H4 (cell line): ENCODE measurements around the gene TUBB3. TPM values are rescaled to one million over a fixed set of nuclear protein-coding genes. Genes with fewer than 3 reads are reported as not detected.
"Not testable (repeated sequence)": the region's sequence is repeated elsewhere in the genome, so short reads cannot be mapped to it uniquely, and the experiment has no call there.

Source experiments
- DNase-seq: peaks from one replicate; pipeline ENCODE4 v3.0.0-alpha.2; 2015; ENCODE audit warnings: low spot score
- total RNA-seq: library from RNA; depleted of rRNA; stranded (reverse); fragments of >200 nt; shearing (Covaris generic); gene quantifications from 2 replicates; pipeline ENCODE4 v1.2.3, GENCODE V29; 2014

Gene TUBB3
- total RNA-seq, 1 experiment from 2014 or later: 217 TPM

GRCh38 chr16:89900885-89901284 lies 22.3 kb upstream of the TUBB3 start:
- DNase-seq: no peak

- no peak for DNase-seq
Measured at GRCh38 chr16:89902980-89903379, 20.2 kb upstream of the TUBB3 start.

- DNase-seq: no peak
Measured at GRCh38 chr16:89903908-89904515, 19.1 kb upstream of the TUBB3 start.

DNA sequence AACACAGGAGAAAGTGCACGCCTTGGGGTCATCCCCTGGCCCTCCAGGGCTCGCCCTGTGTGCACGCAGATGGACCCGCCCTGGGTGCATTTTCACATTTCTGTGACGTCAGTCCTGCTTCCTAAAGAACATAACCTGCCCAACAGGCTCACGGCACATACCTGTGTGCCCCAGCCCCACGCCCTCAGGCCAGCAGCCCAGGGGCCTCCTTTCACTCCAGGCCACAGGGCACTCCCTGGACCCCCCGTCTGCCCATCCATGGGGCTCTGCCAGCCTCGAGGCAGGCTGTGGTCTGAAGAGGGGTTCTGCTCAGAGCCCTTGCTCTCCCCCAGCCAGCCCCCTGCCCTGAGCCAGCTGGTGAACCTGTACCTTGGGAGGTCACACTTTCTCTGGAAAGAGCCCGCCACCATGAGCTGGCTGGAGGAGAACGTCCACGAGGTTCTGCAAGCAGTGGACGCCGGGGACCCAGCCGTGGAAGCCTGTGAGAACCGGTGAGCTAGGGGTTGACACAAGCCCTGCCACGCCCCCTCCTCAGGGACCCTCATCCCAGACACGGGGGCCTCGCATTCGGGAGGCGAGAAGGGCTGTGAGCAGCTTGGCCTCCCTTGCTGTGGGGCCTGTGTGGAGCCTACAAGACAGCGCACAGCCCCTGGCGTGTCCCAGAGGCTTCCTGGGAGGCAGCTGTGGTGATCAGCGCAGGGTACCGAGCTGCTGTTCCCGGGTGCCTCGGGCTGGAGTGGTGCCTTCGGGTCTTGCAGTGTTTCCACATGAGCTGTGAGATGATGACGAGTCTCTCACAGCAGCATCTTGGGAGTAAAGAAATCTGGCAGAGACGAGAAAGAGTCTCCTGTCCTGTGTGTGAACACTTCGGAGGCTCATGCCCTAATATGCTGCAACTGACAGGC lies 18.3 kb upstream of the TUBB3 start:
- no peak for DNase-seq

GRCh38 chr16:89905511-89906139 lies 17.5 kb upstream of the TUBB3 start:
- no peak for DNase-seq

DNA sequence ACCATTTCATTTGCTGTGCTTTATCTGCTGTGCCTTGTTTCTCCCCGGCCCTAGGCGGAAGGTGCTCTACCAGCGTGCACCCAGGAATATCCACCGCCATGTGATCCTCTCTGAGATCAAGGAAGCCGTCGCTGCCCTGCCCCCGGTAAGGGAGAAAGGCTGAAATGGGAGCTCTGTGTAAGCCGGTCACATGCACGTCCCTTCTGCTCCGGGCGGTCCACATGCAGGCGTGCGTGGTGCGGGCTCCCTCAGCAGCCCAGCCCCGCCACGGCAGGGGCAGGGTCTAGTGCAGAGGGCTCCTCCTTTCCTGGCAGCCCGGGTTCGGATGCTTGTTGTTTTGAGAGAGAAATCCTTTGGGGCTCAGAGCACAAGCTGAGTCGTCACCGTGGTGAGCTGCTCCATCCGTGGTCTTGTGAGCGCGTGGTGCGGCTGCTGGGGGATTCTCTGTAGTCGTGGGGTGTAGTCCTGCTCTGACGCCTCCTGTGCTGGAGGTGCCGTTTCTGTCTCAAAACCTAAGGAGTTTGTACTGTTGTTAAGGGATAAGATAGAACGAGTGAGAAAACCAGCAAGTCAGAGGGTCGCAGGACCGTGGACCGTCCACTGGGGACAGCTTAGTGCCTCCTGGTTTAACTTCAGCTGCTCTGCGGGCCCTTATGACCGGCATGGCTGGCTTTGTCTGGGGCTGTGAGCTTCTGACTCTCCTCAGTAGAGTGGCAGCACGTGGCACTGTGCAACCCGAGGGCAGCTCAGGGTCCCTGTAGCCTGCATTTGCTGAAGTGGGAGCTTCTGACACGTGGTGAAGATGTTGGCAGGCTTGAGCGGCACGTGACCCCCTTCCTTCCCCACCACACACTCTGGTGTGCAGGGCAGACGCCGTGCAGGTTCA lies 16.8 kb upstream of the TUBB3 start:
- DNase-seq: no peak

GRCh38 chr16:89907055-89907814 lies 15.9 kb upstream of the TUBB3 start:
- no peak for DNase-seq

DNA sequence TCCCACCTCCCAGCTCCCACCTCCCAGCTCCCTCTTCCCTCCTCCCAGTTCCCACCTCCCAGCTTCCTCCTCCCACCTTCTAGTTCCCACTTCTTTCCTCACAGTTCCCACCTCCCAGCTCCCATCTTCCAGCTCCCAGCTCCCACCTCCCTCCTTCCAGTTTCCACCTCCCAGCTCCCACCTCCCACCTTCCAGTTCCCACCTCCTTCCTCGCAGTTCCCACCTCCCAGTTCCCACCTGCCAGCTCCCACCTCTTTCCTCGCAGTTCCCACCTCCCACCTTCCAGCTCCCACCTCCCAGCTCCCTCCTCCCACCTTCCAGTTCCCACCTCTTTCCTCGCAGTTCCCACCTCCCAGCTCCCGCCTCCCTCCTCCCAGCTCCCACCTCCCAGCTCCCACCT lies 14.9 kb upstream of the TUBB3 start:
- no peak for DNase-seq

DNA sequence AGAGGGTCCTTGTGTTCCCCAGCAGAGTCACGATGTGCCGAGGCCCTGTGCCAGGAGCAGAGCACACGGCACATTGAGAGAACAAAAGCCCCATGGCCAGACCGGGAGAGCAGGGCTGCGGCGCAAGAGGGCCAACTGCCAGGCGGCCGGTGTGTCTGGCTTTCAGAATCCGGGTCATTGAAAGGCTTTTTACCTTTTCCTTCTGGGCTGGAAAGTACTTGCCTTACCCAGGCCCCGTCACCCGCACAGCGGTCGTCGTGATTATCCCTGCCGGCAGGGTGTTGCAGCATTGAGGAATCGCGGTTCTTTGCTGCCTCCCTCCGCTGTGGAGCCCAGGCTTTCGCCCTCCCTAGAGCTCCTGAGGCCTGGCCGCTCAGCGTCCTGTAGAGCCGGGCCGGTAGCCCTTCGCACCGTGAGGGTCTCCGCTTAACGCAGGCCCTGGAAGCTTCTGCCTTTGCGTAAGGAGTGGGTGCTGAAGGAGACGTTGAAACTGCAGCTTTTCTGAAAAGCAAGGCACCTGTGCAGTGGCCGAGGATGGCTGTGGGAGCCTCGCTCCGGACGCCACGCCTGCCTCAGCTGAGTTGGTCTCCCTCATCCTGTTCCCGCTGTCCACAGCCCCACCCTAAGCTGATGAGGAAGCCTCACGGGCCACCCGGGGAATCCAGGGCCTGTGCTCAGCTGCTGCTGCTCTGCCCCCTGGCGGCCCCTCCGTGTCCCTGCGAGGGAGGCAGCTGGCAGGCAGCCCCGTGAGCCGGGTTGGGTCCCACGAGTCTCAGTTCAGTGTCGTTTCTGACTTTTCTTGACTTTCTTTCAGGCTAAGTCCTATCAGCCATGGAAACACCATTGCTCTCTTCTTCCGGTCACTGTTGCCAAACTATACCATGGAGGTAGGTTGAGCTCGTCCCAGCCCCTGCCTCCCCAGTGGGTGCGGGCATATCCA lies 13.1 kb upstream of the TUBB3 start:
- peak; percentile 61 for DNase-seq

DNA sequence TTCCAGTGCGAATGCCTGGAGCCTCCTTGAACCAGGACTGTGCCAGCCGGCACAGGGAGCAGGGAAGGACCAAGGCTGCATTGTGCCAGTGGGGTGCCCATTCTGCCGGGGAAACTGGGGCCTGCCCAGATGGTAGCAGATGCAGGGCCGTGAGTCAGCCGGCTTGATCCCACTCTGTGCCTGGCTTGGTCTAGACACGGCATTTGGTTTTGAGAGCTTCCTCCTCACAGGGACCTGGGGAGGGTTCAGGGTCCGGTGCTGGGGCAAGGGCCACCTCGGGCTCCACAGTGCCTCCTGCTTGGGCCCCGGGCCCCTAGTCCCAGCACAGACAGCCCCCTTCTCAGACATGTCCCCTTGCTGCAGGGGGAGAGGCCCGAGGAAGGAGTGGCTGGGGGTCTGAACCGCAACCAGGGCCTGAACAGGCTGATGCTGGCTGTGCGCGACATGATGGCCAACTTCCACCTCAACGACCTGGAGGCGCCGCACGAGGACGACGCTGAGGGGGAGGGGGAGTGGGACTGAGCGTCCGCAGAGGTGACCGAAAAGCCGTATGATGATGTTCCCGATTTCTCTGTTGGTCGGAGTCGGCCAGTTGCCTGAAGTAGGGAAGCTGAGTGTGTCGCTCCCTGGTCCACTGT lies 12.3 kb upstream of the TUBB3 start:
- no peak for DNase-seq

DNA sequence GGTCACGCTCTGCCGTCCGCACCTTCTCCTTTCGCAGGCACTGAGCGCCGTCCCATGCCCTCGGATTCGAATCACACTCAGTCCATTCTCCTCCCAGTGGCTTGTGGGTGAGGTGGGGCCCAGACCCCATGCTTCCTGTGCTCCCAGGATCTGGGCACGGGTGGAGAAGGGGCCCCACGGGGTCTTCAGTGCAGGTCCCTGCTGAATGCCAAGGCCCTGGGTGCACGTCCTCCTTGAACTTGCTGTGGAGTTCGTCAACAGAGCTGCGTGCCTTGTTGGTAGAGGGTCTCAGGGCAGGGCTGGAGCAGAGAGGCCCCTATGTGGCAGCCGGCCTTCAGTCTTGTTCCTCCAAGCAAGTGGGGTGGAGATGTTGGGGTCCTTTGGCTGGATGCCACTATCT lies 11.8 kb upstream of the TUBB3 start:
- DNase-seq: no peak

DNA sequence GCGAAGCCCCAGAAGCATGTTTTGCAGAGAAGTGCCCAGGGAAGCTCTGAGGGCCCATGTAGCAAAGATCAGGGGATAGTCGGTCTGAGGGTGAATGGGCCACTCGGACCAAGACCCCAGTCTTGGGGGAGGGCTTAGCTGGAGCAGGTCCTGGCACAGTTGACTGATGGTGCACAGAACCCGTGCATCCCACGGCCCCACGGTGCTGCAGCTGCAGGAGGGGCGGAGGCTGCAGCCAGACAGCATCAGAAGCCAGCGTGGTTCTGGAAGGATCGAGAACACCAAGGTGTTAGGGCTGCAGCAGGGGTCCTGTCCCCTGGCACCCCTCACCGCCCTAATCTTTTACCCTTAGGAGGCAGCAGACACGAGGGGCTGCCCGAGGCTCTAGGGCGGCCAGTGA lies 11.0 kb upstream of the TUBB3 start:
- DNase-seq: no peak

DNA sequence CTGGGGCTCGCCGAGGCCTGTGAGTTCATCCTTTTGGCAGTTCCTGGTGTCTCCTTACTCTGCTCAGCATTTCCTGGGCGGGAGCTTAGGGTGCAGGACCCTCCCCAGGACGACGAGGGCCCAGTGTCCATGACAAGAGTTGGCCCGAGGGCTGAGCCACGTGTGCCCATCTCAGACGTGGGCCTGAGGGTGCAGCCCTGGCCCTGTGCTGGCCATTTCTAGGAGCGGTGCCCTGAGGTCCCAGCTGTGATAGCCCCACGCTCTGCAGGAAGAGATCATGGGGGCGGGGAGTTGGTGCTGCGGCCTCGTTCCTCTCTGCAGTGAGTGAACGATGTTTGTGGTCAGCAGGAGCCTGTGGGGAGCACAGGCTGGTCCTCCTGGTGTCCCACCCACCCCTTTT lies 10.5 kb upstream of the TUBB3 start:
- no peak for DNase-seq

- no peak for DNase-seq
Measured at GRCh38 chr16:89913408-89914387, 9.4 kb upstream of the TUBB3 start.

GRCh38 chr16:89914642-89915285 lies 8.4 kb upstream of the TUBB3 start:
- not testable (repeated sequence) for DNase-seq

GRCh38 chr16:89915303-89916232 lies 7.6 kb upstream of the TUBB3 start:
- no peak for DNase-seq
